ENCODE measurements around the gene B3GNT5. TPM values are rescaled to one million over a fixed set of nuclear protein-coding genes. Genes with fewer than 3 reads are reported as not detected.
"Not testable (repeated sequence)": the region's sequence is repeated elsewhere in the genome, so short reads cannot be mapped to it uniquely, and the experiment has no call there.

B3GNT5 gene
- total RNA-seq, 2 experiments from 2014 or later: 0.60 to 0.78 TPM

- Mint-ChIP-seq H3K9me3 (no peaks in the 10 kb centered on the region), H3K27me3 (no peaks in the 10 kb centered on the region), H3K27ac (no peak overlapping the region), H3K36me3 (ENCODE audit: low read depth) (no peaks in the 10 kb centered on the region), H3K4me1 (peaks cover 7% of the 10 kb centered on the region), H3K4me3 (no peak overlapping the region)
- POLR2A ChIA-PET: no interaction called here
- no peak for DNase-seq
- CTCF ChIA-PET: no interaction called here
These were observed 35.3 kb upstream of the B3GNT5 start for GRCh38 chr3:183217548-183218332.

GRCh38 chr3:183218826-183219225 is 34.2 kb upstream of the B3GNT5 start:
- CTCF ChIA-PET: no interaction called here
- no peaks in the 10 kb centered on the region for H3K9me3 Mint-ChIP-seq
- H3K4me1 Mint-ChIP-seq: peaks cover 9% of the 10 kb centered on the region
- POLR2A ChIA-PET: no interaction called here
- no peak for DNase-seq
- H3K4me3 Mint-ChIP-seq: no peak overlapping the region
- H3K27me3 Mint-ChIP-seq: no peaks in the 10 kb centered on the region
- H3K27ac Mint-ChIP-seq: no peak overlapping the region
- H3K36me3 Mint-ChIP-seq (ENCODE audit: low read depth): no peaks in the 10 kb centered on the region

GRCh38 chr3:183220828-183221227 is 32.2 kb upstream of the B3GNT5 start:
- ChIA-PET CTCF (interaction anchor here (1.0 kb wide), 1 partner anchor 18 kb away, joined by 3 read pairs; no protein-coding TSS in a partner anchor), POLR2A (no interaction called here)
- Mint-ChIP-seq H3K4me1 (peaks cover 24% of the 10 kb centered on the region), H3K9me3 (no peaks in the 10 kb centered on the region), H3K36me3 (ENCODE audit: low read depth) (no peaks in the 10 kb centered on the region), H3K27ac (no peak overlapping the region), H3K27me3 (no peaks in the 10 kb centered on the region), H3K4me3 (no peak overlapping the region)
- DNase-seq: no peak

- Mint-ChIP-seq H3K9me3 (no peaks in the 10 kb centered on the region), H3K27ac (no peak overlapping the region), H3K27me3 (no peaks in the 10 kb centered on the region), H3K4me3 (no peak overlapping the region), H3K4me1 (peaks cover 22% of the 10 kb centered on the region), H3K36me3 (ENCODE audit: low read depth) (peaks cover 3% of the 10 kb centered on the region)
- CTCF ChIA-PET: no interaction called here
- POLR2A ChIA-PET: no interaction called here
- DNase-seq: no peak
These were observed 30.3 kb upstream of the B3GNT5 start for GRCh38 chr3:183222631-183223235.

GRCh38 chr3:183224180-183224970 is 28.7 kb upstream of the B3GNT5 start:
- H3K27me3 Mint-ChIP-seq: no peaks in the 10 kb centered on the region
- POLR2A ChIA-PET: interaction anchor here (0.9 kb wide), 1 partner anchor 29 kb away, joined by 3 read pairs; the partner anchor contains the start of gene B3GNT5
- H3K4me3 Mint-ChIP-seq: peak overlapping the region; percentile 5
- peaks cover 16% of the 10 kb centered on the region for H3K4me1 Mint-ChIP-seq
- peak; percentile 44 for DNase-seq
- CTCF ChIA-PET: no interaction called here
- no peaks in the 10 kb centered on the region for H3K9me3 Mint-ChIP-seq
- no peak overlapping the region for H3K27ac Mint-ChIP-seq
- H3K36me3 Mint-ChIP-seq (ENCODE audit: low read depth): peaks cover 3% of the 10 kb centered on the region

GRCh38 chr3:183226333-183226890 is 26.6 kb upstream of the B3GNT5 start:
- Mint-ChIP-seq H3K27ac (no peak overlapping the region), H3K27me3 (no peaks in the 10 kb centered on the region), H3K4me1 (peaks cover 16% of the 10 kb centered on the region), H3K9me3 (no peaks in the 10 kb centered on the region), H3K36me3 (ENCODE audit: low read depth) (peaks cover 3% of the 10 kb centered on the region), H3K4me3 (no peak overlapping the region)
- no peak for DNase-seq
- ChIA-PET POLR2A (no interaction called here), CTCF (no interaction called here)

GRCh38 chr3:183227586-183227985 is 25.5 kb upstream of the B3GNT5 start:
- peaks cover 16% of the 10 kb centered on the region for H3K4me1 Mint-ChIP-seq
- H3K27ac Mint-ChIP-seq: no peak overlapping the region
- H3K27me3 Mint-ChIP-seq: no peaks in the 10 kb centered on the region
- ChIA-PET CTCF (no interaction called here), POLR2A (no interaction called here)
- DNase-seq: no peak
- no peaks in the 10 kb centered on the region for H3K9me3 Mint-ChIP-seq
- H3K36me3 Mint-ChIP-seq (ENCODE audit: low read depth): peaks cover 3% of the 10 kb centered on the region
- H3K4me3 Mint-ChIP-seq: no peak overlapping the region

- no peaks in the 10 kb centered on the region for H3K27me3 Mint-ChIP-seq
- ChIA-PET POLR2A (no interaction called here), CTCF (no interaction called here)
- peaks cover 11% of the 10 kb centered on the region for H3K4me1 Mint-ChIP-seq
- H3K4me3 Mint-ChIP-seq: no peak overlapping the region
- H3K36me3 Mint-ChIP-seq (ENCODE audit: low read depth): peaks cover 3% of the 10 kb centered on the region
- DNase-seq: no peak
- H3K27ac Mint-ChIP-seq: no peak overlapping the region
- no peaks in the 10 kb centered on the region for H3K9me3 Mint-ChIP-seq
These were observed 23.9 kb upstream of the B3GNT5 start for GRCh38 chr3:183229178-183229577.

GRCh38 chr3:183230251-183230650 is 22.8 kb upstream of the B3GNT5 start:
- H3K9me3 Mint-ChIP-seq; POLR2A ChIA-PET; H3K4me3 Mint-ChIP-seq; H3K27ac Mint-ChIP-seq; H3K27me3 Mint-ChIP-seq; CTCF ChIA-PET; H3K36me3 Mint-ChIP-seq (ENCODE audit: low read depth); DNase-seq; H3K4me1 Mint-ChIP-seq: not testable (repeated sequence)

- no peaks in the 10 kb centered on the region for H3K4me1 Mint-ChIP-seq
- ChIA-PET CTCF (no interaction called here), POLR2A (no interaction called here)
- no peak overlapping the region for H3K27ac Mint-ChIP-seq
- H3K36me3 Mint-ChIP-seq (ENCODE audit: low read depth): peaks cover 3% of the 10 kb centered on the region
- H3K4me3 Mint-ChIP-seq: no peak overlapping the region
- no peak for DNase-seq
- H3K9me3 Mint-ChIP-seq: no peaks in the 10 kb centered on the region
- no peaks in the 10 kb centered on the region for H3K27me3 Mint-ChIP-seq
These were observed 22.2 kb upstream of the B3GNT5 start for GRCh38 chr3:183230826-183231225.

GRCh38 chr3:183233966-183234365 is 19.1 kb upstream of the B3GNT5 start:
- ChIA-PET POLR2A (no interaction called here), CTCF (no interaction called here)
- H3K27me3 Mint-ChIP-seq: no peaks in the 10 kb centered on the region
- H3K4me1 Mint-ChIP-seq: no peaks in the 10 kb centered on the region
- H3K4me3 Mint-ChIP-seq: no peak overlapping the region
- DNase-seq: no peak
- H3K36me3 Mint-ChIP-seq (ENCODE audit: low read depth): no peaks in the 10 kb centered on the region
- no peaks in the 10 kb centered on the region for H3K9me3 Mint-ChIP-seq
- no peak overlapping the region for H3K27ac Mint-ChIP-seq

GRCh38 chr3:183239046-183239445 is 14.0 kb upstream of the B3GNT5 start:
- DNase-seq: no peak
- peaks cover 27% of the 10 kb centered on the region for H3K9me3 Mint-ChIP-seq
- H3K36me3 Mint-ChIP-seq (ENCODE audit: low read depth): peaks cover 24% of the 10 kb centered on the region
- H3K4me3 Mint-ChIP-seq: no peak overlapping the region
- no peaks in the 10 kb centered on the region for H3K4me1 Mint-ChIP-seq
- ChIA-PET POLR2A (no interaction called here), CTCF (interaction anchor here (0.7 to 1.2 kb wide), 3 partner anchors 18 to 544 kb away, joined by 3 read pairs; no protein-coding TSS in a partner anchor)
- H3K27me3 Mint-ChIP-seq: no peaks in the 10 kb centered on the region
- no peak overlapping the region for H3K27ac Mint-ChIP-seq

GRCh38 chr3:183242431-183242830 is 10.6 kb upstream of the B3GNT5 start:
- H3K36me3 Mint-ChIP-seq (ENCODE audit: low read depth): peaks cover 24% of the 10 kb centered on the region
- H3K4me3 Mint-ChIP-seq: no peak overlapping the region
- no peaks in the 10 kb centered on the region for H3K4me1 Mint-ChIP-seq
- no peaks in the 10 kb centered on the region for H3K27me3 Mint-ChIP-seq
- no peak for DNase-seq
- H3K27ac Mint-ChIP-seq: no peak overlapping the region
- CTCF ChIA-PET: no interaction called here
- peaks cover 27% of the 10 kb centered on the region for H3K9me3 Mint-ChIP-seq
- POLR2A ChIA-PET: no interaction called here

All from activated CD4-positive, alpha-beta memory T cell treated with anti-CD3 and anti-CD28 coated beads, Interleukin-2, amount 10 ng/mL, durations not matched to agents 7 days and 5 days (primary cell).